HepG2 (cell line): Measurements from ENCODE around the gene CSNK1G1. TPM values are rescaled to one million over a fixed set of nuclear protein-coding genes. Genes with fewer than 3 reads are reported as not detected.

Experiments
- CREB1 ChIP-seq, 2 experiments: fragments of 450-650 bp in 1 of 2; IDR thresholded peaks; 2 replicates each; pipeline ENCODE4 v1.6.1; 2016 to 2017; ENCODE audit warnings: control low read depth in 1 of 2, mild to moderate bottlenecking in 1 of 2, missing compliant biosample characterization in 1 of 2, missing genetic modification characterization in 1 of 2
- FOXA3 ChIP-seq: IDR thresholded peaks from 2 replicates; pipeline ENCODE4 v1.6.1; 2016; ENCODE audit warnings: missing genetic modification reagents, missing compliant biosample characterization
- KLF6 ChIP-seq: IDR thresholded peaks from 2 replicates; pipeline ENCODE4 v1.8.0; 2016; ENCODE audit warnings: missing biosample characterization, missing genetic modification reagents
- PCBP1 ChIP-seq: fragments of 200-400 bp; formaldehyde crosslinking; IDR thresholded peaks from 2 replicates; pipeline ENCODE4 v1.6.1; 2017; ENCODE audit warnings: mild to moderate bottlenecking, low read depth, low read length, borderline replicate concordance
- RARG ChIP-seq: sonication (generic); formaldehyde crosslinking; IDR thresholded peaks from 2 replicates; pipeline ENCODE4 v1.4.0; 2020; ENCODE audit warnings: low read depth, mild to moderate bottlenecking, missing genetic modification reagents
- SNAPC4 ChIP-seq: sonication (generic); formaldehyde crosslinking; IDR thresholded peaks from 2 replicates; pipeline ENCODE4 v1.4.0; 2020; ENCODE audit warnings: mild to moderate bottlenecking, missing genetic modification reagents
- SOX6 ChIP-seq, 2 experiments: fragments of 450-650 bp in 1 of 2; sonication (generic) in 1 of 2; formaldehyde crosslinking in 1 of 2; IDR thresholded peaks; 2 replicates each; pipeline versions ENCODE4 v1.4.0 to v1.6.1; 2017 to 2020; ENCODE audit warnings: antibody characterized with exemption in 1 of 2, mild to moderate bottlenecking in 1 of 2, missing genetic modification reagents in 1 of 2
- SPEN ChIP-seq: sonication (generic); formaldehyde crosslinking; IDR thresholded peaks from 2 replicates; pipeline ENCODE4 v1.5.1; 2020; ENCODE audit warnings: low read depth, mild to moderate bottlenecking, missing genetic modification reagents
- TCF7 ChIP-seq: sonication (generic); IDR thresholded peaks from 2 replicates; pipeline ENCODE4 v1.6.1; 2016; ENCODE audit warnings: antibody characterized with exemption, low read depth
- ZNF124 ChIP-seq: sonication (generic); formaldehyde crosslinking; IDR thresholded peaks from 2 replicates; pipeline ENCODE4 v1.4.0; 2020; ENCODE audit warnings: missing genetic modification reagents
- ZNF30 ChIP-seq: sonication (generic); formaldehyde crosslinking; IDR thresholded peaks from 2 replicates; pipeline ENCODE4 v1.5.0; 2020; ENCODE audit warnings: mild to moderate bottlenecking, missing genetic modification reagents
- ZNF34 ChIP-seq: sonication (generic); formaldehyde crosslinking; IDR thresholded peaks from 2 replicates; pipeline ENCODE4 v1.4.0; 2020; ENCODE audit warnings: mild to moderate bottlenecking, missing genetic modification reagents, borderline replicate concordance
- ZNF414 ChIP-seq: sonication (generic); formaldehyde crosslinking; IDR thresholded peaks from 2 replicates; pipeline ENCODE4 v1.5.0; 2020; ENCODE audit warnings: missing genetic modification reagents
- ZNF44 ChIP-seq: sonication (generic); formaldehyde crosslinking; IDR thresholded peaks from 2 replicates; pipeline ENCODE4 v1.5.1; 2020; ENCODE audit warnings: mild to moderate bottlenecking, missing genetic modification reagents
- ZNF562 ChIP-seq: sonication (generic); formaldehyde crosslinking; IDR thresholded peaks from 2 replicates; pipeline ENCODE4 v1.8.0; 2022; ENCODE audit warnings: missing genetic modification reagents, borderline replicate concordance
- ZNF749 ChIP-seq: sonication (generic); formaldehyde crosslinking; IDR thresholded peaks from 2 replicates; pipeline ENCODE4 v1.8.0; 2022; ENCODE audit warnings: mild to moderate bottlenecking, missing genetic modification reagents, moderate library complexity, borderline replicate concordance
- polyA plus RNA-seq, 8 experiments: library from polyadenylated mRNA; depleted of rRNA in 3 of 8; stranded (reverse) in 7 of 8; unstranded in 1 of 8; fragments of >200 nt; fragmentation: Illumina TruSeq in 4 of 8; extraction: Trizol in 4 of 8; gene quantifications; 2 replicates each; pipeline versions ENCODE4 v1.2.1 to v1.2.3, GENCODE V29; 2011 to 2016; ENCODE audit warnings: low read depth in 4 of 8, missing spikeins in 1 of 8, mixed read lengths in 1 of 8; ENCODE audit not compliant: insufficient read depth in 1 of 8
- total RNA-seq, 5 experiments: library from RNA; depleted of rRNA; stranded (reverse); fragments of >200 nt; fragmentation: Illumina TruSeq; extraction: Trizol; gene quantifications; 2 replicates each; pipeline ENCODE4 v1.2.3, GENCODE V29; 2016; ENCODE audit warnings: low read depth in 1 of 5
- TF ChIP-seq, protein P1 (sequence below): sonication (generic); formaldehyde crosslinking; IDR thresholded peaks from 2 replicates; pipeline ENCODE4 v1.8.1; 2023; ENCODE audit warnings: mild to moderate bottlenecking, missing genetic modification reagents
- TF ChIP-seq, protein P2 (sequence below): IDR thresholded peaks from 2 replicates; pipeline ENCODE4 v1.6.1; 2012; ENCODE audit warnings: low read depth, low read length, improper control_type of control experiment
- TF ChIP-seq, protein P3 (sequence below): IDR thresholded peaks from 2 replicates; pipeline ENCODE4 v1.6.1; 2016; ENCODE audit warnings: mild to moderate bottlenecking

Gene CSNK1G1
- total and polyA plus RNA-seq, 2 of the 13 experiments (the other 11 are each of a cell fraction or from before 2014, with no cell fraction given) = 8.5 to 12.6 TPM

DNA sequence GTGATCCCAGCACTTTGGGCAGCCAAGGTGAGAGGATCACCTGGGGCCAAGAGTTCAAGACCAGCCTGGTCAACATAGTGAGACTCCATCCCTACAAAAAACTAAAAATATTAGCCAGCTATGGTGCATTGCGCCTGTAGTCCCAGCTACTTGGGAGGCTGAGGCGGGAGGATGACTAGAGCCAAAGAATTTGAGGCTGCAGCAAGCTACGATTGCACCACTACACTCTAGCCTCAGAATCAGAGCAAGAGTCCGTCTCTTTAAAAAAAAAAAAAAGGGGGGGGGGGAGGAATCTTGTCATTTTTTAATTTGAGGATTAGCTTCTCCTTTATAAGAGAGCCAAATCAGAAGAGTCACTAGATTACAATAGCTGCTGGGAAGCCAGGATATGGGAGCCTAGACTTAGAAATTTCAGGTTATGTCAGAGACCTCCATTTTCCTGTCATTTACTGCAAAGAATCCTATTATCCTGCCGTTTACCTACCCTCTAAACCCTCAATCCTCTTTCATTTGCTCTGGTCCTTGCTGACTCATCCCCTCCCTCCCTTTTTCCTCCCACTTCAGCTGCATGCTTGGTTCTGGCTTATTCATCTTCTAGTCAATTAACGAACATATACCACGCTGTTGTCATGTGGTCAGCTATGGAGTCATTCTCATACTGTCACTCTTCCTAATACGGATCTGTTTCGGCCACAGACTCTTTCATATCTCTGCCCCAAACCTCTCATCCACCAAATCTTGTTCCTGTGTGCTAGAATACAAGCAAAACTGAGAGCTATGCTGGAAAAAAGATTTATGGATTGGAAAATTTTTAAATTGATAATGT lies 109.4 kb downstream of the CSNK1G1 start (continued):
- TF ChIP-seq, protein P1, sequence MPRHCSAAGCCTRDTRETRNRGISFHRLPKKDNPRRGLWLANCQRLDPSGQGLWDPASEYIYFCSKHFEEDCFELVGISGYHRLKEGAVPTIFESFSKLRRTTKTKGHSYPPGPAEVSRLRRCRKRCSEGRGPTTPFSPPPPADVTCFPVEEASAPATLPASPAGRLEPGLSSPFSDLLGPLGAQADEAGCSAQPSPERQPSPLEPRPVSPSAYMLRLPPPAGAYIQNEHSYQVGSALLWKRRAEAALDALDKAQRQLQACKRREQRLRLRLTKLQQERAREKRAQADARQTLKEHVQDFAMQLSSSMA (CRISPR knock-in tag) = no peak
- TF ChIP-seq CREB1 (IDR thresholded peaks at IDR 0.05) = no peak
- TF ChIP-seq CREB1 (CRISPR knock-in tag; IDR thresholded peaks at IDR 0.05) = no peak
- TF ChIP-seq KLF6 (CRISPR knock-in tag) = no peak
- no peak for TF ChIP-seq ZNF562 (CRISPR knock-in tag)
- 0 out of 2 replicates have a peak, but pooled peaks have one; percentile 33 for TF ChIP-seq FOXA3
- TF ChIP-seq, protein P2, sequence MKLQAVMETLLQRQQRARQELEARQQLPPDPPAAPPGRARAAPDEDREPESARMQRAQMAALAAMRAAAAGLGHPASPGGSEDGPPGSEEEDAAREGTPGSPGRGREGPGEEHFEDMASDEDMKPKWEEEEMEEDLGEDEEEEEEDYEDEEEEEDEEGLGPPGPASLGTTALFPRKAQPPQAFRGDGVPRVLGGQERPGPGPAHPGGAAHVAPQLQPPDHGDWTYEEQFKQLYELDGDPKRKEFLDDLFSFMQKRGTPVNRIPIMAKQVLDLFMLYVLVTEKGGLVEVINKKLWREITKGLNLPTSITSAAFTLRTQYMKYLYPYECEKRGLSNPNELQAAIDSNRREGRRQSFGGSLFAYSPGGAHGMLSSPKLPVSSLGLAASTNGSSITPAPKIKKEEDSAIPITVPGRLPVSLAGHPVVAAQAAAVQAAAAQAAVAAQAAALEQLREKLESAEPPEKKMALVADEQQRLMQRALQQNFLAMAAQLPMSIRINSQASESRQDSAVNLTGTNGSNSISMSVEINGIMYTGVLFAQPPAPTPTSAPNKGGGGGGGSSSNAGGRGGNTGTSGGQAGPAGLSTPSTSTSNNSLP = no peak
- no peak for TF ChIP-seq ZNF34 (CRISPR knock-in tag)
- TF ChIP-seq SPEN (CRISPR knock-in tag) = no peak
- TF ChIP-seq ZNF749 (CRISPR knock-in tag) = no peak
- no peak for TF ChIP-seq ZNF414 (CRISPR knock-in tag)
- no peak for TF ChIP-seq RARG (CRISPR knock-in tag)
- TF ChIP-seq SNAPC4 (CRISPR knock-in tag) = no peak
- TF ChIP-seq ZNF124 (CRISPR knock-in tag) = no peak
- TF ChIP-seq, protein P3, sequence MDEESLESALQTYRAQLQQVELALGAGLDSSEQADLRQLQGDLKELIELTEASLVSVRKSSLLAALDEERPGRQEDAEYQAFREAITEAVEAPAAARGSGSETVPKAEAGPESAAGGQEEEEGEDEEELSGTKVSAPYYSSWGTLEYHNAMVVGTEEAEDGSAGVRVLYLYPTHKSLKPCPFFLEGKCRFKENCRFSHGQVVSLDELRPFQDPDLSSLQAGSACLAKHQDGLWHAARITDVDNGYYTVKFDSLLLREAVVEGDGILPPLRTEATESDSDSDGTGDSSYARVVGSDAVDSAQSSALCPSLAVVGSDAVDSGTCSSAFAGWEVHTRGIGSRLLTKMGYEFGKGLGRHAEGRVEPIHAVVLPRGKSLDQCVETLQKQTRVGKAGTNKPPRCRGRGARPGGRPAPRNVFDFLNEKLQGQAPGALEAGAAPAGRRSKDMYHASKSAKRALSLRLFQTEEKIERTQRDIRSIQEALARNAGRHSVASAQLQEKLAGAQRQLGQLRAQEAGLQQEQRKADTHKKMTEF = no peak
- no peak for TF ChIP-seq SOX6 (IDR thresholded peaks at IDR 0.05)
- TF ChIP-seq SOX6 (CRISPR knock-in tag; IDR thresholded peaks at IDR 0.05) = no peak
- TF ChIP-seq TCF7 = no peak
- no peak for TF ChIP-seq ZNF44 (CRISPR knock-in tag)
- TF ChIP-seq PCBP1 = no peak
- no peak for TF ChIP-seq ZNF30 (CRISPR knock-in tag)
